Femur (tissue), 1 donor: Measurements from ENCODE around the gene BIN1.
"Not testable (repeated sequence)": the region's sequence is repeated elsewhere in the genome, so short reads cannot be mapped to it uniquely, and the experiment has no call there.

Source experiments
- DNase-seq: peaks from one replicate; pipeline ENCODE4 v3.0.0-alpha.2; 2017

BIN1 gene

GRCh38 chr2:127134235-127134634 is 27.3 kb upstream of the BIN1 start:
- no peak for DNase-seq

GRCh38 chr2:127133793-127134192 is 26.8 kb upstream of the BIN1 start:
- no peak for DNase-seq

GRCh38 chr2:127130421-127130820 is 23.5 kb upstream of the BIN1 start:
- no peak for DNase-seq

GRCh38 chr2:127129937-127130336 is 23.0 kb upstream of the BIN1 start:
- DNase-seq, result no peak

- peak; percentile 38 for DNase-seq
Measured at GRCh38 chr2:127128445-127128904, 21.5 kb upstream of the BIN1 start.

GRCh38 chr2:127125821-127126220 is 18.9 kb upstream of the BIN1 start:
- DNase-seq, result no peak

GRCh38 chr2:127124426-127124825 is 17.5 kb upstream of the BIN1 start:
- no peak for DNase-seq

GRCh38 chr2:127122361-127123027 is 15.5 kb upstream of the BIN1 start:
- DNase-seq, result no peak

GRCh38 chr2:127121776-127122176 is 14.8 kb upstream of the BIN1 start:
- peak; percentile 93 for DNase-seq

GRCh38 chr2:127121353-127121752 is 14.4 kb upstream of the BIN1 start:
- no peak for DNase-seq

- DNase-seq, result not testable (repeated sequence)
Measured at GRCh38 chr2:127120408-127120807, 13.5 kb upstream of the BIN1 start.

- DNase-seq, result no peak
Measured at GRCh38 chr2:127118467-127118866, 11.5 kb upstream of the BIN1 start.

GRCh38 chr2:127118038-127118437 is 11.1 kb upstream of the BIN1 start:
- no peak for DNase-seq

- DNase-seq, result no peak
Measured at GRCh38 chr2:127117603-127118002, 10.6 kb upstream of the BIN1 start.

GRCh38 chr2:127115471-127116199 is 8.7 kb upstream of the BIN1 start:
- DNase-seq, result no peak

GRCh38 chr2:127110985-127111384 is 4.0 kb upstream of the BIN1 start:
- DNase-seq, result no peak

GRCh38 chr2:127108090-127108523 is 1.2 kb upstream of the BIN1 start:
- no peak for DNase-seq

- no peak for DNase-seq
Measured at GRCh38 chr2:127107622-127107999, 657 bp upstream of the BIN1 start.

GRCh38 chr2:127106457-127106990 is 430 bp downstream of the BIN1 start:
- no peak for DNase-seq

- peak; percentile 79 for DNase-seq
Measured at GRCh38 chr2:127105656-127106456, 1.1 kb downstream of the BIN1 start.

GRCh38 chr2:127104881-127105655 is 1.9 kb downstream of the BIN1 start:
- no peak for DNase-seq

- DNase-seq, result no peak
Measured at GRCh38 chr2:127104166-127104660, 2.7 kb downstream of the BIN1 start.
